SK-N-SH treated with all-trans-retinoic acid at 6 μM for 48 hours (cell line): ENCODE data around the gene RPP21.

Source experiments
- ATAC-seq: fragments of 200-7000 bp; cut with Tn5 transposase; 3 replicates; pipeline ENCODE4 v1.9.1; 2020; ENCODE audit warnings: mild to moderate bottlenecking, moderate library complexity
- ARNTL ChIP-seq: fragments of 450-650 bp; formaldehyde crosslinking; IDR thresholded peaks from 2 replicates; pipeline ENCODE4 v1.5.0; 2020; ENCODE audit warnings: low read depth, mild to moderate bottlenecking, moderate library complexity, borderline replicate concordance
- BACH2 ChIP-seq: fragments of 250-450 bp; sonication (Bioruptor Pico); IDR thresholded peaks from 2 replicates; pipeline ENCODE4 v1.9.0; 2021; ENCODE audit warnings: mild to moderate bottlenecking, borderline replicate concordance
- CSDC2 ChIP-seq: fragments of 250-450 bp; sonication (Bioruptor Pico); IDR thresholded peaks from 2 replicates; pipeline ENCODE4 v1.5.0; 2020; ENCODE audit warnings: mild to moderate bottlenecking, moderate library complexity
- ESRRG ChIP-seq: fragments of 250-450 bp; sonication (Bioruptor Pico); IDR thresholded peaks from 2 replicates; pipeline ENCODE4 v1.6.1; 2021; ENCODE audit warnings: mild to moderate bottlenecking
- GLIS3 ChIP-seq: fragments of 250-450 bp; sonication (Bioruptor Pico); IDR thresholded peaks from 2 replicates; pipeline ENCODE4 v1.5.0; 2020; ENCODE audit warnings: mild to moderate bottlenecking, moderate library complexity
- ISL1 ChIP-seq: fragments of 250-450 bp; sonication (Bioruptor Pico); IDR thresholded peaks from 2 replicates; pipeline ENCODE4 v2.1.2; 2022; ENCODE audit warnings: mild to moderate bottlenecking, moderate library complexity
- OSR1 ChIP-seq: fragments of 250-450 bp; sonication (Bioruptor Pico); IDR thresholded peaks from 2 replicates; pipeline ENCODE4 v1.8.0; 2022; ENCODE audit warnings: moderate library complexity, mild to moderate bottlenecking, inconsistent platforms
- RARB ChIP-seq: fragments of 250-450 bp; sonication (Bioruptor Pico); IDR thresholded peaks from 2 replicates; pipeline ENCODE4 v1.8.0; 2021; ENCODE audit warnings: mild to moderate bottlenecking, moderate library complexity
- SNAI2 ChIP-seq: fragments of 250-450 bp; sonication (Bioruptor Pico); IDR thresholded peaks from 2 replicates; pipeline ENCODE4 v1.5.0; 2020; ENCODE audit warnings: mild to moderate bottlenecking, moderate library complexity
- TCF4 ChIP-seq: fragments of 250-450 bp; sonication (Bioruptor Pico); IDR thresholded peaks from 2 replicates; pipeline ENCODE4 v1.8.0; 2021; ENCODE audit warnings: mild to moderate bottlenecking, moderate library complexity, borderline replicate concordance
- TOX ChIP-seq: fragments of 250-450 bp; sonication (Bioruptor Pico); IDR thresholded peaks from 2 replicates; pipeline ENCODE4 v1.8.0; 2021; ENCODE audit warnings: mild to moderate bottlenecking, moderate library complexity, borderline replicate concordance
- ZC3H10 ChIP-seq: fragments of 250-450 bp; sonication (Bioruptor Pico); IDR thresholded peaks from 2 replicates; pipeline ENCODE4 v1.5.1; 2021; ENCODE audit warnings: mild to moderate bottlenecking, moderate library complexity
- ZFP3 ChIP-seq: fragments of 250-450 bp; sonication (Bioruptor Pico); IDR thresholded peaks from 2 replicates; pipeline ENCODE4 v1.5.0; 2020; ENCODE audit warnings: mild to moderate bottlenecking, moderate library complexity
- ZFP30 ChIP-seq: fragments of 450-650 bp; formaldehyde crosslinking; IDR thresholded peaks from 2 replicates; pipeline ENCODE4 v1.5.0; 2022; ENCODE audit warnings: mild to moderate bottlenecking, moderate library complexity
- ZNF565 ChIP-seq: fragments of 450-650 bp; formaldehyde crosslinking; conservative IDR thresholded peaks from 2 replicates; pipeline ENCODE4 v1.5.0; 2020; ENCODE audit warnings: low read depth, mild to moderate bottlenecking, moderate library complexity
- ZNF70 ChIP-seq: fragments of 450-650 bp; formaldehyde crosslinking; IDR thresholded peaks from 2 replicates; pipeline ENCODE4 v1.5.0; 2020; ENCODE audit warnings: mild to moderate bottlenecking, moderate library complexity
- ZNF8 ChIP-seq: fragments of 450-650 bp; formaldehyde crosslinking; IDR thresholded peaks from 2 replicates; pipeline ENCODE4 v1.5.0; 2020; ENCODE audit warnings: mild to moderate bottlenecking, moderate library complexity
- TF ChIP-seq, protein P1 (sequence below): fragments of 250-450 bp; sonication (Bioruptor Pico); IDR thresholded peaks from 2 replicates; pipeline ENCODE4 v1.8.0; 2020; ENCODE audit warnings: mild to moderate bottlenecking, moderate library complexity, borderline replicate concordance
- TF ChIP-seq, protein P2 (sequence below): fragments of 250-450 bp; sonication (Bioruptor Pico); IDR thresholded peaks from 2 replicates; pipeline ENCODE4 v1.5.1; 2021; ENCODE audit warnings: mild to moderate bottlenecking, moderate library complexity
- TF ChIP-seq, protein P3 (sequence below): fragments of 250-450 bp; sonication (Bioruptor Pico); IDR thresholded peaks from 2 replicates; pipeline ENCODE4 v1.5.1; 2020; ENCODE audit warnings: low read depth, mild to moderate bottlenecking, moderate library complexity
- TF ChIP-seq, protein P4 (sequence below): fragments of 250-450 bp; sonication (Bioruptor Pico); IDR thresholded peaks from 2 replicates; pipeline ENCODE4 v1.5.0; 2020; ENCODE audit warnings: mild to moderate bottlenecking, moderate library complexity

The RPP21 gene

DNA sequence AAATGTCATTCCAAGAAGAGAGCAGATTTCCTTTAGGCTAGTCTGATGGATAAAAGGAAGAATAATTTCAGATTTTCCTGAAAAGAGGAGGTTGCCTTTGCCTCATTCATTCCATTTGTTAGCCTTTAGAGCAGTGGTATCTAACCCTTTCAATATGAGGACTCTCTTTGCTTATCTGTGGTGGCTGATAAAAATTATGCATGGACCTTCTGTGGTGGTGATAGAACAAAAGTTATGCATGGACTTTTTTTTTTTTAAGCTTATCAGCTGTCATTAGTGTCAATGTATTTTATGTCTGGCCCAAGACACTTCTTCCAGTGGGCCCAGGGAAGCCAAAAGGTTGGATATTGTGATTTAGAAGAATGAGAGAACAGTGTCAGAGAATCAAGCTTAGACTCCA is 16.6 kb upstream of the RPP21 start:
- no peak for ATAC-seq
- TF ChIP-seq ZNF565 (CRISPR knock-in tag), result no peak
- no peak for TF ChIP-seq BACH2
- TF ChIP-seq ZNF70 (CRISPR knock-in tag), result no peak
- TF ChIP-seq ZC3H10 (CRISPR knock-in tag), result no peak
- TF ChIP-seq, protein P1, sequence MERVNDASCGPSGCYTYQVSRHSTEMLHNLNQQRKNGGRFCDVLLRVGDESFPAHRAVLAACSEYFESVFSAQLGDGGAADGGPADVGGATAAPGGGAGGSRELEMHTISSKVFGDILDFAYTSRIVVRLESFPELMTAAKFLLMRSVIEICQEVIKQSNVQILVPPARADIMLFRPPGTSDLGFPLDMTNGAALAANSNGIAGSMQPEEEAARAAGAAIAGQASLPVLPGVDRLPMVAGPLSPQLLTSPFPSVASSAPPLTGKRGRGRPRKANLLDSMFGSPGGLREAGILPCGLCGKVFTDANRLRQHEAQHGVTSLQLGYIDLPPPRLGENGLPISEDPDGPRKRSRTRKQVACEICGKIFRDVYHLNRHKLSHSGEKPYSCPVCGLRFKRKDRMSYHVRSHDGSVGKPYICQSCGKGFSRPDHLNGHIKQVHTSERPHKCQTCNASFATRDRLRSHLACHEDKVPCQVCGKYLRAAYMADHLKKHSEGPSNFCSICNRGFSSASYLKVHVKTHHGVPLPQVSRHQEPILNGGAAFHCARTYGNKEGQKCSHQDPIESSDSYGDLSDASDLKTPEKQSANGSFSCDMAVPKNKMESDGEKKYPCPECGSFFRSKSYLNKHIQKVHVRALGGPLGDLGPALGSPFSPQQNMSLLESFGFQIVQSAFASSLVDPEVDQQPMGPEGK (CRISPR knock-in tag), result no peak
- TF ChIP-seq ISL1 (CRISPR knock-in tag), result no peak
- no peak for TF ChIP-seq ZFP3
- no peak for TF ChIP-seq TCF4
- TF ChIP-seq, protein P2, sequence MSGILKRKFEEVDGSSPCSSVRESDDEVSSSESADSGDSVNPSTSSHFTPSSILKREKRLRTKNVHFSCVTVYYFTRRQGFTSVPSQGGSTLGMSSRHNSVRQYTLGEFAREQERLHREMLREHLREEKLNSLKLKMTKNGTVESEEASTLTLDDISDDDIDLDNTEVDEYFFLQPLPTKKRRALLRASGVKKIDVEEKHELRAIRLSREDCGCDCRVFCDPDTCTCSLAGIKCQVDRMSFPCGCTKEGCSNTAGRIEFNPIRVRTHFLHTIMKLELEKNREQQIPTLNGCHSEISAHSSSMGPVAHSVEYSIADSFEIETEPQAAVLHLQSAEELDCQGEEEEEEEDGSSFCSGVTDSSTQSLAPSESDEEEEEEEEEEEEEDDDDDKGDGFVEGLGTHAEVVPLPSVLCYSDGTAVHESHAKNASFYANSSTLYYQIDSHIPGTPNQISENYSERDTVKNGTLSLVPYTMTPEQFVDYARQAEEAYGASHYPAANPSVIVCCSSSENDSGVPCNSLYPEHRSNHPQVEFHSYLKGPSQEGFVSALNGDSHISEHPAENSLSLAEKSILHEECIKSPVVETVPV (CRISPR knock-in tag), result no peak
- TF ChIP-seq ARNTL (CRISPR knock-in tag), result no peak
- no peak for TF ChIP-seq ZFP30 (CRISPR knock-in tag)
- no peak for TF ChIP-seq CSDC2 (CRISPR knock-in tag)
- TF ChIP-seq GLIS3 (CRISPR knock-in tag), result no peak
- no peak for TF ChIP-seq TOX (CRISPR knock-in tag)
- no peak for TF ChIP-seq OSR1 (CRISPR knock-in tag)
- TF ChIP-seq RARB (CRISPR knock-in tag), result no peak
- TF ChIP-seq, protein P3, sequence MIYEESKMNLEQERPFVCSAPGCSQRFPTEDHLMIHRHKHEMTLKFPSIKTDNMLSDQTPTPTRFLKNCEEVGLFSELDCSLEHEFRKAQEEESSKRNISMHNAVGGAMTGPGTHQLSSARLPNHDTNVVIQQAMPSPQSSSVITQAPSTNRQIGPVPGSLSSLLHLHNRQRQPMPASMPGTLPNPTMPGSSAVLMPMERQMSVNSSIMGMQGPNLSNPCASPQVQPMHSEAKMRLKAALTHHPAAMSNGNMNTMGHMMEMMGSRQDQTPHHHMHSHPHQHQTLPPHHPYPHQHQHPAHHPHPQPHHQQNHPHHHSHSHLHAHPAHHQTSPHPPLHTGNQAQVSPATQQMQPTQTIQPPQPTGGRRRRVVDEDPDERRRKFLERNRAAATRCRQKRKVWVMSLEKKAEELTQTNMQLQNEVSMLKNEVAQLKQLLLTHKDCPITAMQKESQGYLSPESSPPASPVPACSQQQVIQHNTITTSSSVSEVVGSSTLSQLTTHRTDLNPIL, result no peak
- TF ChIP-seq ESRRG (CRISPR knock-in tag), result no peak

DNA sequence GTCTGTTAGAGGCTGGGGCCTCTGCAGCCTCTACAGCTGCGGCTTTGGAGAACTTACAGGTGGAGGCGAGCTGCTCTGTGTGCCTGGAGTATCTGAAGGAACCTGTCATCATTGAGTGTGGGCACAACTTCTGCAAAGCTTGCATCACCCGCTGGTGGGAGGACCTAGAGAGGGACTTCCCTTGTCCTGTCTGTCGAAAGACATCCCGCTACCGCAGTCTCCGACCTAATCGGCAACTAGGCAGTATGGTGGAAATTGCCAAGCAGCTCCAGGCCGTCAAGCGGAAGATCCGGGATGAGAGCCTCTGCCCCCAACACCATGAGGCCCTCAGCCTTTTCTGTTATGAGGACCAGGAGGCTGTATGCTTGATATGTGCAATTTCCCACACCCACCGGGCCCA is 15.6 kb upstream of the RPP21 start:
- TF ChIP-seq ZNF8 (no peak), OSR1 (CRISPR knock-in tag) (no peak), ZFP3 (no peak), BACH2 (no peak), RARB (CRISPR knock-in tag) (no peak), ISL1 (CRISPR knock-in tag) (no peak)
- TF ChIP-seq, all 23 proteins: peak for 0
- no peak for ATAC-seq

DNA sequence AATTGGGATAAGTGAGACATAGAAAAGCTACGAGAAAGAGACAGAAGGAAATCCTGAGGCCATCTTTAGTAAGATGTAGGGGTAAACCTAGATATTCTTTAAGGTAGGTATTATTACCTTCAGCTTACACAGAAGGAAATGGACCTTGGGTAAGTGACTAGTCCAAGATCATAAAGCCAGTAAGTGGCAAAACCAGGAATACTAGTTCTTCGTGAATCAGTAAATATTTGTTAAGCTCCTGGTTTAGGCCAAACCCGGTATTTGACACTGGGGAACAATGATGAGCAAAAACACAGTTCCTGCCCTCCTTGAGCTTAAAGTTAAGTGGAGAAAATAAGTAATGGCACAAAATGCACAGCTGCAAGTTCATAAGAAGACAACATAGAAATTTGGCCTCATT is 13.0 kb upstream of the RPP21 start:
- ATAC-seq, result no peak
- TF ChIP-seq ZNF565 (CRISPR knock-in tag), result no peak

DNA sequence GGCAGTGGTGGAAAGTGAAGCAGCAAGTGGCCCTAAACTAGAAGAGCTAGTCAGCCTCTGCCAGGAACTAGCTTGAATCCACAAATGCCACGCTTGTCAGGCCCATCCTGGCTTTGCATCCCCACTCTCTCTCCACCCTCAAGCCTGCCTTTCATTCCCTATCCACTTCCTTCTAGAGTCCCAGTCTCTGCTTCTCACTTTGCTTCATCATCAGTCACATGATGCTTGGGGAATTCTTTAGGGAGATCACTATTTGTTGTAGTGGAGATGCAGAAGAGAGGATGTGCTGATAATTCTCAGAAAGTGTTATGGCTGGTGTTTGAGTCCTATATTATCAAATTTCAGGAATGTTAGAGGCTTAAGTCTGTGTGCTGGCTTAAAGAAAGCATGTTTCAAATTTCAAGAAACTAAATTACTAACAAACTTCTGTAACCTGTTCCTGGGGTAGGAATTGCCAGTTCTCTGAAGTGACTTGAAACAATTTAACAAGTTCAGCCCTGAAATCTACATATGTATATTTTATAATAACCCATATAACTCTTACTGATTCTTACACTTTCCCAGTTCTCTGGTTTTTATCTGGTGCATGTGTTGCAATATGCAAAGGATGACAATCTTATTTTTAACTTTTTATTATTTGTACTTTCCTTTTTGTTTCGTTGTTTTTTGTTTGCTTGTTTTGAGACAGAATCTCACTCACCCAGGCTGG is 10.7 kb upstream of the RPP21 start:
- TF ChIP-seq GLIS3 (CRISPR knock-in tag) (no peak), RARB (CRISPR knock-in tag) (no peak), ZFP3 (no peak), CSDC2 (CRISPR knock-in tag) (no peak), ARNTL (CRISPR knock-in tag) (no peak), ZFP30 (CRISPR knock-in tag) (no peak), ZC3H10 (CRISPR knock-in tag) (no peak), SNAI2 (CRISPR knock-in tag) (no peak), ZNF565 (CRISPR knock-in tag) (no peak), ZNF70 (CRISPR knock-in tag) (no peak)
- TF ChIP-seq, protein P3, result no peak
- TF ChIP-seq, protein P4, sequence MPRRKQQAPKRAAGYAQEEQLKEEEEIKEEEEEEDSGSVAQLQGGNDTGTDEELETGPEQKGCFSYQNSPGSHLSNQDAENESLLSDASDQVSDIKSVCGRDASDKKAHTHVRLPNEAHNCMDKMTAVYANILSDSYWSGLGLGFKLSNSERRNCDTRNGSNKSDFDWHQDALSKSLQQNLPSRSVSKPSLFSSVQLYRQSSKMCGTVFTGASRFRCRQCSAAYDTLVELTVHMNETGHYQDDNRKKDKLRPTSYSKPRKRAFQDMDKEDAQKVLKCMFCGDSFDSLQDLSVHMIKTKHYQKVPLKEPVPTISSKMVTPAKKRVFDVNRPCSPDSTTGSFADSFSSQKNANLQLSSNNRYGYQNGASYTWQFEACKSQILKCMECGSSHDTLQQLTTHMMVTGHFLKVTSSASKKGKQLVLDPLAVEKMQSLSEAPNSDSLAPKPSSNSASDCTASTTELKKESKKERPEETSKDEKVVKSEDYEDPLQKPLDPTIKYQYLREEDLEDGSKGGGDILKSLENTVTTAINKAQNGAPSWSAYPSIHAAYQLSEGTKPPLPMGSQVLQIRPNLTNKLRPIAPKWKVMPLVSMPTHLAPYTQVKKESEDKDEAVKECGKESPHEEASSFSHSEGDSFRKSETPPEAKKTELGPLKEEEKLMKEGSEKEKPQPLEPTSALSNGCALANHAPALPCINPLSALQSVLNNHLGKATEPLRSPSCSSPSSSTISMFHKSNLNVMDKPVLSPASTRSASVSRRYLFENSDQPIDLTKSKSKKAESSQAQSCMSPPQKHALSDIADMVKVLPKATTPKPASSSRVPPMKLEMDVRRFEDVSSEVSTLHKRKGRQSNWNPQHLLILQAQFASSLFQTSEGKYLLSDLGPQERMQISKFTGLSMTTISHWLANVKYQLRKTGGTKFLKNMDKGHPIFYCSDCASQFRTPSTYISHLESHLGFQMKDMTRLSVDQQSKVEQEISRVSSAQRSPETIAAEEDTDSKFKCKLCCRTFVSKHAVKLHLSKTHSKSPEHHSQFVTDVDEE (CRISPR knock-in tag), result no peak
- no peak for ATAC-seq
